ENCODE results near the gene MCC. TPM values are rescaled to one million over a fixed set of nuclear protein-coding genes. Genes with fewer than 3 reads are reported as not detected.

MCC gene
- total and polyA plus RNA-seq, 2 of the 4 experiments (the other 2 are of a cell fraction) = 5.0 to 20.6 TPM

DNA sequence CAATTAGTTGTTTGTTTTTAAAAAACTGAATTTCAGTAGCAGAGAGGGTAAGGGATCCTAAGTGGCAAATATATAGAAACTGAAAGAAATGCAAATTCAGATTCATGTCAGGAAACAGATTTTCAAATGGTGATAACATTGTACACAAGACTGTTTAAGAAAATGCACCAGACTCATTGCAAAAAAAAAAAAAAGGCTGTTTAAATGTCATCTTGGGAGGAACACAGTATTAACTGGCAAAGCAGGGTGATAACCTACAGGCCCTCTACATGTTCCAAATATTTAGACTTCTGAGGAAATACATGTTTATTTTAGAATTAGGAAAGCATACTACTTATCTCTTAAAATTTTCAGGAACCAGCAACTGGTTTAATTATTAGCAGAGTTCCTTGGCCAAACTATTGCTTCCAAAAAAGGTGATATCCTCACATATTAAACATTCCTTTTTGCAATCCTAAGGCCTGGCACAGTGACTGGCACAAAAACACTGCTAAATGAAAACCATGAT lies 167.9 kb downstream of the MCC start:
- Histone ChIP-seq H4K91ac (ENCODE audit: insufficient read depth, low read depth, low read length) (no peak overlapping the region), H3K4me3 (ENCODE audit: insufficient read depth, low read depth, low read length) (no peak overlapping the region), H2BK5ac (ENCODE audit: low read depth, low read length, poor library complexity, severe bottlenecking) (no peak overlapping the region), H3K27ac (ENCODE audit: insufficient read depth, low read length) (no peak overlapping the region), H2AFZ (replicated peaks; ENCODE audit: low read length, poor library complexity) (no peak overlapping the region), H3K79me1 (ENCODE audit: low read depth in 1 of 2, low read length in 2 of 2) (no peaks in the 10 kb centered on the region; a peak in 1 of 4 replicates), H3K9me3 (ENCODE audit: control insufficient read depth, insufficient read depth, low read length) (no peaks in the 10 kb centered on the region), H3K4me2 (ENCODE audit: low read depth, low read length) (no peak overlapping the region), H3K4me1 (ENCODE audit: control insufficient read depth, insufficient read depth, low read length) (peaks cover 4% of the 10 kb centered on the region; the same call in 1 of the 2 replicates), H3K18ac (ENCODE audit: low read depth, low read length) (no peak overlapping the region), H2BK20ac (ENCODE audit: low read depth, low read length) (no peak overlapping the region), H2AK5ac (ENCODE audit: low read depth, low read length) (no peak overlapping the region), H3K9me1 (ENCODE audit: insufficient read depth, low read length) (no peaks in the 10 kb centered on the region), H3K4ac (ENCODE audit: low read depth, low read length) (no peak overlapping the region), H3K36me3 (ENCODE audit: control insufficient read depth, insufficient read depth, low read length) (no peaks in the 10 kb centered on the region), H3K14ac (replicated peaks; ENCODE audit: low read depth, low read length) (no peak overlapping the region), H2AK9ac (replicated peaks; ENCODE audit: low read depth, low read length, poor library complexity) (no peak overlapping the region), H4K5ac (ENCODE audit: low read depth, low read length) (no peak overlapping the region), H3K9ac (ENCODE audit: low read depth, low read length) (no peak overlapping the region), H3K27me3 (ENCODE audit: control insufficient read depth, insufficient read depth, low read length) (no peaks in the 10 kb centered on the region), H2BK120ac (ENCODE audit: low read depth, low read length) (no peak overlapping the region), H4K8ac (ENCODE audit: low read depth in 2 of 2, low read length in 2 of 2) (no peak overlapping the region), H4K20me1 (ENCODE audit: insufficient read depth, low read length) (no peaks in the 10 kb centered on the region), H3K23ac (ENCODE audit: low read depth, low read length) (no peak overlapping the region), H2BK15ac (ENCODE audit: low read depth, low read length) (no peak overlapping the region), H3K56ac (ENCODE audit: extremely low read depth, insufficient read depth, low read length) (no peak overlapping the region)
- ATAC-seq (ENCODE audit: low read depth) (0 out of 2 replicates have a peak, but pooled peaks have one; percentile 24), DNase-seq (no peak)
- no TSS peak for BruUV-seq (replicated peaks)
- intact Hi-C loops (cut with micrococcal nuclease) (no loop called here), in situ Hi-C loops (cut with MboI; ENCODE audit: low sequenced_read_pairs) (no loop called here), dilution Hi-C loops (cut with HindIII; ENCODE audit: low sequenced_read_pairs, unreplicated experiment) (no loop called here)
- TF ChIP-seq RCOR1 (IDR thresholded peaks at IDR 0.05; ENCODE audit: insufficient replicate concordance, low read length) (no peak), RAD21 (IDR thresholded peaks at IDR 0.05; ENCODE audit: low read length) (no peak)
- POLR2A ChIA-PET (ENCODE audit: unreplicated experiment) = no interaction called here
- CTCF ChIA-PET = interaction anchor here (0.9 to 1.3 kb wide), 2 partner anchors 10 to 55 kb away, joined by 5 to 7 read pairs; no protein-coding TSS in a partner anchor
